Fibroblast of skin of left biceps (primary cell): ENCODE measurements around the gene MESP2.

Source experiments
- DNase-seq, 2 experiments: peaks; one replicate each; pipeline ENCODE4 v3.0.0-alpha.2; 2013; ENCODE audit warnings: low read depth in 2 of 2

MESP2 gene, protein sequence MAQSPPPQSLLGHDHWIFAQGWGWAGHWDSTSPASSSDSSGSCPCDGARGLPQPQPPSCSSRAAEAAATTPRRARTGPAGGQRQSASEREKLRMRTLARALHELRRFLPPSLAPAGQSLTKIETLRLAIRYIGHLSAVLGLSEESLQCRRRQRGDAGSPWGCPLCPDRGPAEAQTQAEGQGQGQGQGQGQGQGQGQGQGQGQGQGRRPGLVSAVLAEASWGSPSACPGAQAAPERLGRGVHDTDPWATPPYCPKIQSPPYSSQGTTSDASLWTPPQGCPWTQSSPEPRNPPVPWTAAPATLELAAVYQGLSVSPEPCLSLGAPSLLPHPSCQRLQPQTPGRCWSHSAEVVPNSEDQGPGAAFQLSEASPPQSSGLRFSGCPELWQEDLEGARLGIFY

DNA sequence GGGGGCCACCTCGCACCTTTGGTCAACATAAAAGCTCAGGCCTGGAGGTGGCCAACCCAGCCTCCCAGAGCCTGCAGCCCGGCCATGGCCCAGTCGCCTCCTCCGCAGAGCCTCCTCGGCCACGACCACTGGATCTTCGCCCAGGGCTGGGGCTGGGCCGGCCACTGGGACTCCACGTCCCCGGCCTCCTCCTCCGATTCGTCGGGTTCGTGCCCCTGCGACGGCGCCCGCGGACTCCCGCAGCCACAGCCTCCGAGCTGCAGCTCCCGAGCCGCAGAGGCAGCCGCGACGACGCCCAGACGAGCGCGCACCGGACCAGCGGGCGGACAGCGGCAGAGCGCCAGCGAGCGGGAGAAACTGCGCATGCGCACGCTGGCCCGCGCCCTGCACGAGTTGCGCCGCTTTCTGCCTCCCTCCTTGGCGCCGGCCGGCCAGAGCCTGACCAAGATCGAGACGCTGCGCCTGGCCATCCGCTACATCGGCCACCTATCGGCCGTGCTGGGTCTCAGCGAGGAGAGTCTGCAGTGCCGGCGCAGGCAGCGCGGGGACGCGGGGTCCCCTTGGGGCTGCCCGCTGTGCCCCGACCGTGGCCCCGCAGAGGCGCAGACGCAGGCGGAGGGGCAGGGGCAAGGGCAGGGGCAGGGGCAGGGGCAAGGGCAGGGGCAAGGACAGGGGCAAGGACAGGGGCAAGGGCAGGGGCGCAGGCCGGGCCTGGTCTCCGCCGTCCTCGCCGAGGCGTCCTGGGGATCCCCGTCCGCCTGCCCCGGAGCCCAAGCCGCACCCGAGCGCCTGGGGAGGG lies at the start of gene MESP2:
Gene MESP2, plus strand, starts transcription at position 59 of the 799 bp plus-strand sequence. Its CDS starts 26 bp downstream, at position 85.
- DNase-seq, result no peak

DNA sequence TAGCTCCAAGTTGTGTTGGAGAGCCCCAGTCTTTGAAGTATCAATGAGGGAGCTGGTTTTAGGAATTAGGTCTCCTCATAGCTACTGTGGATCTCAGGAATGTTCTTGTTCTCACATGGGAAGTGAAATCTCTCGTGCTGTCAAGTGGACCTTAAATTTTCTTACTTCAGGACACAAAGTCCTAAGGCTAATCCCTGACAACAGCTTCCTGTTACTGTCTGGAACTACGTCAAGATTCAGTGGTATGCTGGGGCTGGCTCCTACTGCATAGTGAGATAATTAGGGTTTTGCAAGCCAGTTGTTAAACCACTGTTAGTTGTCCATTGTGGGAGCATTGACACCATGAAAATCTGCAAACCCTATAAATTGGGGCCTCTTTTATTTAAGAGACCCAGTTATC lies 47.9 kb upstream of the MESP2 start:
- no peak for DNase-seq

DNA sequence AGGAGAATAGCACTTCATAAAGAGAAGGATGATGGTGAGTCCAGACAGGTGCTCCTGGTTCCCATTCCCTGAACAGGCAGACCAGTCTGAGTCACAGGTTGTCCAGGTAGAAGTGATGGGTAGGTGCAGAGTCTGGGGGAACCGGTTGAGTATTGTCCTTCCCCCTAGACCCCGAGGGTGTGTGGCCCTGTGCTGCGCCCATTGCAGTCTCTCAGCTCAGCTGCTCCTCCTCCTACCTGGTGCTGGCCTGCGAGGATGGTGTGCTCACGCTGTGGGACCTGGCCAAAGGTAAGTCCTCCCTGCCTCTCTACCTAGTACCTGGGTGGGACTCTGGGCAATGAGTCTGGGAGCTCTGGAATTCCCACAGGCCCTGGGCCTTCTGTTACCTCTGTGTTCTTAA lies 44.9 kb upstream of the MESP2 start:
- no peak for DNase-seq

DNA sequence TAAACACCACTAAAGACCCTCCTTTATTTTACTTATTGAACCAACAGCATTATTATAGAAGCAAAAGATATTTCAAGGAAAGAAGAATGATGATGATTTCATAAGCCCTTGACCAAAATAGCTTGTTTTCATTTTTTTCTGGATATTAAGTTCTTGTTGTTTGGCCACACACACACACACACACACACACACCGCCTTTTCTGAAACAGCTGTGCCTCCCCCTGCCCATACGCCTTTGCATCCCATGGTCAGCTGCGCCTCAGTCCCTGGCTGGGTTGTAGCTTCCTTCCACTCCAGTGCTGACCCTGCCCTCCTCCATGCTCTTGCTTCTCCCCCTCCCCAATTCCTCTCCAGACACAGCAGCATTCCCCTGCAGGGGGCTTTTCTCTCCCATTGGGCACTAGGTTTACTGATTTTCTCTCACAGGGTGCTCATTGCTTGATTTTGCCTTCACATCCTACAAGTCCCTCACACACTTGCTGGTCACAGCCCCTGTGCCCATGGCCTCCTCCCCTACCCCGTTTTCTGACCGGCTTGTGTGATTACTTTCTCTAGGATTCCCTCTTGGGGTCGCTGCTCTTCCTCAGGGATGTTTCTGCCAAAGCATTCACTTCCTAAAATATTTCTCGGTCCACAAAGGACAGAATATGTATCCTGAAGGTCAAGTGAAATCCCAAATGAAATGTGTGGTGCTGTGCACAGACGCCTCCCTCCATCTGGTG lies 43.5 kb upstream of the MESP2 start:
- DNase-seq, result no peak

DNA sequence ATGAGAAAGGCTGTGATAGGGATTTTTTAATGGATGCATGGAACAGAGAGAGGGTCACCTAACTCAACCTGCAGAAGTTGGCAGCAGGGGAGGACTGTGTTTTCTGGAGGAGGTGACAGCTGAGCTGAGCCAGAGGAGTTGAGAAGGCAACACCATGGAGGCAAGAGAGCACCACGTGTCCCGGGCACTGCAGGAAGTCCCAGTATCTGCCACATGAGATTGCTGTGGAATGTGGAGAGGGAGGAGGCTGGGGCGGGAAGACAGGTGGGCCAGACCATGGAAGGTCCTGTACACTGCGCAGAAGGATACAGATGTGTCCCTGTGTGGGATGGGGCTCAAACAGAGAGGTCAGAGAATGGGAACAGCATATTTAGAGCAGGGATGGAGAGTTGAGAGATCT lies 40.4 kb upstream of the MESP2 start:
- DNase-seq, result no peak

DNA sequence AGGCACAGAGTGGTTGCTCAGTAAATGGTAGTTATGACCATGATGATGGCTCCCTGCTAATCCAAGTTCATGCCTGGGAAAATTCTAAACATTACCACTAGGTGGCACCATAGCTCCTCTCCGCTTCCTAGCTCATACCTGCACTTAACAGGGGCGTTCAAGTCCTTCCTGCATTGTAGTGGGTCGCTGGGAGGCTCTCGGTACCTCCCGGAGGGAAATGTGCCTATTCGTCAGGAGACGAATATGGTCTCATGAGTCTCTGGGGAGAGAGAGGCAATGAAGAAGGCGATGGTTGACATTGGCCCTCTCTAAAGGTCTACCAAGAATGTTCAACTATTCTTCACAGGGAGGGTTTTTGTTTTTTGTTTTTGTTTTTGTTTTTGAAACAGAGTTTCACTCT lies 36.0 kb upstream of the MESP2 start:
- DNase-seq, result peak in 1 of 2 experiments; percentile 35

DNA sequence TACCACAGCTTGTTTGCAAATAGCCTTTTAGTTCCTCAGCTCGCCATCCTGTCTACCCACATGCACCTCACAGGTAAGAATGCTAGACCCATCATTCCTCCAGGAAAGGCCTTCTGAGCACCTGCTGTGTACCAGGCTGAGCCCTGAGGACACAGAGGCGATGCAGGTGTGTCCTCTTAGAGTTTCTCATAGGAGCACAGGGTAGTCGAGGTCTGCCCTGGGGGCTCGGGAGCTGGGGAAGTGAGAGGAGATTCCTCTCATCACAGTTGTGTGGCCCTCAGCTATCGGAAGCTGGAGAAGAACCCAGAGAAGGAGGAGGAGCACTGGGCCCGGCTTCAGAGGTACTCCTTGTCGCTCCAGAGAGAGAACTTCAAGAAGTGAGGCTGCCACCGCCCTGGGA lies 33.1 kb upstream of the MESP2 start:
- no peak for DNase-seq

DNA sequence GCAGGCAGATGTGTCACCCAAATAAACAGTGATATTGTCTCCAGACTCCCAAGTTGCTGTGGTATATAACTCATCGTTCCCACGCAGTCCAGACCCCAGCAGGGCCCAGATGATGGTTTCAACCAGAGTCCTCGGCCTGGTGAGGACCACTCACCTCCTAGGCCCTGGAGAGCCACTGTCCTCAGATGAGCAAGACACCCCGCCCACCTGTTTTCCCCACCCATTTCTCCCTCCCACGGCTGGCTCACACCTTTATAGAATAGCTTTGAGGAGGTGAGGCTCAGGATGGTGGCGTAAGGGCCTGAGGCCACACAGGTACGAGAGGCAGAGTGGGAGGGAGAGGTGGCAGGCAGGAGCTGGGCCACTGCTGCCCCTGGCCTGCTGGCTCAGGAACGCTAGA lies 32.5 kb upstream of the MESP2 start:
- DNase-seq, result no peak

DNA sequence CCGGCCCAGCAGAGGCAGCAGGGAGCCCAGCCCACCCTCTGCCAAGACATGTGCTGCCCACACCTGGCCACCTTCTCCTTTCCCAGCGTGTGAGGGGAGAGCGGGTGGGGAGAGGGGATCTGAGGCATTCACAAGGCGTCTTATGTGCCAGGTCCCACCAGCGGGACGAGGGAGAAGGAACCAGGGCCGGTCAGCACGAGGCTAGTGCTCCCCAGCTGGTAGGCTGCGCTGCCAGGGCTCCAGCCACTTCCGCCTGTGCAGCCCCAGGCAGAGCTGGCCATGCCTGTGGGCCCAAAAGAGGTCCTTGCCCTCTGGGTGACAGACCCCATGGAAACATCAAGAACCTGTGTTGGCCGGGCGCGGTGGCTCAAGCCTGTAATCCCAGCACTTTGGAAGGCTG lies 31.0 kb upstream of the MESP2 start:
- no peak for DNase-seq

DNA sequence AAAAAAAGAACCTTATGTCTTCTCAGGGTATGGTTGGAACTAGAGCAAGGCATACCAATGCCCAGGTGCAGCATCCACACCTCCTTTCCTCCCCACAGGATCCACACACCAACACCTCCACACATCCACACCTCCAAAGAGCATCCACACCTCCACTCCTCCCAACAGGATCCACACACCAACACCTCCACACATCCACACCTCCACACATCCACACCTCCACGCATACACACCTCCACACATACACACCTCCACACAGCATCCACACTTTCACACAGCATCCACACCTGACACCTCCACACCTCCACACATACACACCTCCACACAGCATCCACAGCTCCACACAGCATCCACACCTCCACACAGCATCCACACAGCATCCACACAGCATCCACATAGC lies 30.4 kb upstream of the MESP2 start:
- no peak for DNase-seq

DNA sequence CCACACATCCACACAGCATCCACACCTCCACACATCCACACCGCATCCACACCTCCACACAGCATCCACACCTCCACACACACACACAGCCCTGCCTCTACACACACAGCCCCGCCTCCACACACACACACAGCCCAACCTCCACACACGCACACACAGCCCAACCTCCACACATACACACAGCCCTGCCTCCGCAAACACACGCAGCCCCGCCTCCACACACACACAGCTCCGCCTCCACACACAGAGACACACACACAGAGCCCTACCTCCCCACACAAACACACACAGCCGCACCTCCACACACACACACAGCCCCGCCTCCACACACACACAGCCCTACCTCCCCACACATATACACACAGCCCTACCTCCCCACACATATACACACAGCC lies 29.7 kb upstream of the MESP2 start:
- DNase-seq, result no peak

DNA sequence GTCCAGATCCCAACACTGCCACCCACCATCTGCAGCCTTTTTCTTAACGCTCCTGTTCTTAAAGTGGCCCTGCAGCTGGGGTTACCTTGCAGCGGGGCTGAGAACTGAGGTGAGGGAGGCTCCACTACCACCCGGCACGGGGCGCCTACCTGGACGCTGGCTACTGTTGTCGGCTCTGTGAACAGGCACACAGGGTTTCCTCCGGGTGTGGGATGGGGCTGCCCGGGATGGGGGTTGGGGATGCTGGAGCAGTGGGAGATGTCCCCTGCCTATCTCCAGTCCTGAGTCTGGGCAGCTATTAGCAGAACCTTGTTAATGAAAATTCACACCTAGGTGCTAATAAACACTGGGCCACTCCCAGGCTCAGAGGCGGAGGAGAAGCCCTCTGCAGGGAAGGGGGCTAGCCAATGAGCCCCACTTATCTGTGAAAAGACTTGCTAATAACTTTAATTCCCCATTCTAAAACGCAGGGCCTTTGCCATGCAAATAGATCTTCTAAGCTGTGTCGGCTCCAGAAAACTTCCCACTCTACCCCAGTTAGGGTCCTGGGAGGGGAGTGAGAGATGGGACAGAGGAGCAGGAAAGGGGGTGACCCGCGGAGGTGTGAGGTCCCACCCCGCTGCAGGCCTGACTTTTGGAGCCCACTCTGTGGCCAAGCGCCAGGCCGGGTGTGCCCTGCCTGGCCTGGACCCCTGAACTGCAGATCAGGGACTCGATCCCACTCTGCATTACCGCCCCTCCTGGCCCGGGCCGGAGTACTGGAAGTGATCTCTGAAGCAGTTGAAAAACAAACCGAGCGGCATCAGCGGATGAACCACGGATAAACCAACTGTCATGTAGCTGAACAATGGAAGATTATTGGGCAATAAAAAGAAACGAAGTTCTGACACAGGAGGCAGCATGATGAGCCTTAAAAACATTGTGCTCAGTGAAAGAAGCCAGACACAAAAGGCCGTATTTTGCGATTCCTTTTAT lies 28.1 kb upstream of the MESP2 start:
- no peak for DNase-seq

DNA sequence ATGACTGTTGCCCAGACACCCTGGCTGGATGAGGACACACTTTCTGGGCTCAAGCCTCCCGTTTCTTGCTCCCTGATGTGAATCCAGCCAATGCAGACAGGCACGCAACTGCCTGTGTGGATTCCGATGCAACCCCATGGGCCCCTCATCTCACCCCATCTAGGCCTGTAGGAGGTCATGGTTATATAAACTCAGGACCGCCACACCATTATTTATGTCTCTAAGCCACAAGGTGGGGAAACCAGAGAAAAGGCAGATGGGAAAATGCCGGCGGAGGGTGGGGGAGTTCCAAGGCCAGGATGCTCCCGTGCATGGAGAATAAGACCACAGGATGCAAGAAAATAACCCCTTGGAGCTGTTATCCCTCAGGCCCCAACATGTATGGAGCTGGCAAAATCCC lies 27.1 kb upstream of the MESP2 start:
- DNase-seq, result no peak

DNA sequence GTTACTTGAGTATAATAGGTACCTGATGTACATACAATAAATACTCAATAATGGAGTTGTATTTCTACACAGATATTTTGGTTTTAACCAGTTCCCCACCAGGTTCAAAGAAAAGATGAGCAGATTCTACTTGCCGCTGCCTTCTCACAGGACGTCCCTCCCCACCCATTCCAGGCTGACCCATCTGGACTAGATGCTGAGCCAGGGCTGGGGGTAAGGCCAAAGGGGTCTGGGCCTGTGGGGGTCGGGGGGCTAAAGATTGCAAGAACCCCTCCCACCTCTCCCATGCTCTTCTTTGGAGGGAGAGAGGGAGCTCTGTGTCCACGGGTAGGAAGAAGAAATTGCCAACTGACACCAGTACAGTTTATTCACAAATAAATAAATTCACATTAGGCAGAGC lies 26.6 kb upstream of the MESP2 start:
- no peak for DNase-seq

DNA sequence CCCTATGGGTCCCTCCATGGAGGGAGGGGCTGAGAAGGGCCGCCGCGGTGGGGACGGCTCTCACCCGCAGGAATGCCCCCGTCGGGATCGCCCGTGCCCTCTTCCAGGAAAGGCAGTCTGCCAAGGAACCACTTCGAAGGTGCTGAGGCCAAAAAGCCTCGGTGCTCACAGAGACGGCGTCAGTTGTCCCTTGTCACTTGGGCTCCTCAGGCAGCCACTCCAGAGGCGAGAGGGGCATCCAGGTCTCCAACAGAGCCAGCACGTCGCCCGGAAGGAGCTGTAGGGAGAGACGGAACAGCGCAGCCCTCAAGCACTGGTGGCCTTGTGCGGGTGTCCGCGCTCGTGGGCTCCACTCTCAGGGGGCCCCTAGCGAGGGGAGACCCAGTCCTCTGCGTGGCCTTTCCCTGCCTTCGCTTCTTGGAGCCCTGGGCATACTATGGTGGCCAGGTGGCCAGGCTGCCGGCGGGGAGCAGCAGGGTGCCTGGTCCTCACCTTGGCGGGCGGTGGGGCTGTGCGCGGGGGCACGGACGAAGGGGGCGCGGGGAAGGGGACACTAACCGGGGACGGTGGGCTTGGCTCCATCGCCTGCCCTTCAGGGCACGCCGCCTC lies 26.1 kb upstream of the MESP2 start:
- DNase-seq, result no peak

DNA sequence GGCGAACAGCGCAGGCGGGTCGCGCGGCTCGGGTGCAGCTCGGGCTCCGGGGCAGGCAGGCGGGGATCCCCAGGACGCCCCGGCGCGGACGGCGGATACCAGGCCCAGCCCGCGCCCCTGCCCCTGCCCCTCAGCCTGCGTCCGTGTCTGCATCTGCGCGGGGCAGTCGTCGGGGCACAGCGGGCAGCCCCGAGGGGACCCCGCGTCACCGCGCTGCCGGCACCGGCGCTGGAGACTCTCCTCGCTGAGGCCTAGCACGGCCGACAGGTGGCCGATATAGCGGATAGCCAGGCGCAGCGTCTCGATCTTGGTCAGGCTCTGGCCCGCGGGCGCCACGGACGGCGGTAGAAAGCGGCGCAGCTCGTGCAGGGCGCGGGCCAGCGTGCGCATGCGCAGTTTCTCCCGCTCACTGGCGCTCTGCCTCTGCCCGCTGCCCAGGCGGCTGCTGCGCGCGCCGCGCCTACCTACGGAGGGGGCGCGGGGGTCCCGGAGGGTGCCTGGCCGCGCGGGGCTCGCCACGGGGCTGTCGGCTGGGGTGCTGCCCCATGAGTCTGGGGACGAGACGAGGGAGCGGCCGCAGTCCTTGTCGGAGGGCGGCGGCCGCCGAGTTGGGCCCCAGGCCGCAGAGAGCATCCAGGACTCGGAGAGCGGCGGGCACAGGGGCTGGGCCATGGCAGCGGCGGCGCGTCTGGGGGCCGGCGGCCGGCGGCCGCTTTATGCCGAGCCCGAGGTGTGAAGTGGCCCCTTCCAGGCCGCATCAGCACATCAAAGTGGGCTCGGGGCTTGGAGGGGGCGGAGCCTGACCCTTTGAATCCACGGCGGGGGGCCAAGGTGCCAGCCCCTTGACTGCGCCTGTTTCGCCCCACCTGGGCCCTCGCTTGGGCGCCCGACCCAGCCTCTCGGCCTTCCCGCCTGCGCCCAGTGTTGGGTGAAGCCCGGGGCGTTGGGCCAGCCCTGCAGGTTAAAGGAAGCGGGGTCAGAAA lies 25.3 kb upstream of the MESP2 start, which contains the start of gene MESP1:
Gene MESP1, minus strand, starts transcription at position 690 of the 983 bp plus-strand sequence. Its CDS starts 18 bp downstream, at position 672.
- peak; percentile 63 to 66 for DNase-seq

DNA sequence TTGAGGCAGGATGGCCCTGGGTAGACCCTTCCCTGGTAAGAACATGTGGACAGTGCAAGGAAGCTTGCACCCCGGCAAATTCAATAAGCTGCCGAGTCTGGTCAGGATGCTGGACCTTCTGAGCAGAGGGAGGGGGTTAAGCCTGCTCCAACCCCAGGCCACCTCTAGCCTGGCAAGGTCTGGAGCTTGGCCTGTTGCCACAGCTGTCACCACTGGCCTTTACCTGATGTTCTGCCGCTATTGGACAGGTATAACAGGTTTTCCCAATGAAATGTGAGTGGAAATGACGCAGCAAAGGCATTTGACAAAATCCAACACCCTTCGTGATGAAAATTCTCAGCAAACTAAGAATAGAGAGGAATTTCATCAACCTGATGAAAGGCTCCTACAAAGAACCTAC lies 24.4 kb upstream of the MESP2 start:
- no peak for DNase-seq

DNA sequence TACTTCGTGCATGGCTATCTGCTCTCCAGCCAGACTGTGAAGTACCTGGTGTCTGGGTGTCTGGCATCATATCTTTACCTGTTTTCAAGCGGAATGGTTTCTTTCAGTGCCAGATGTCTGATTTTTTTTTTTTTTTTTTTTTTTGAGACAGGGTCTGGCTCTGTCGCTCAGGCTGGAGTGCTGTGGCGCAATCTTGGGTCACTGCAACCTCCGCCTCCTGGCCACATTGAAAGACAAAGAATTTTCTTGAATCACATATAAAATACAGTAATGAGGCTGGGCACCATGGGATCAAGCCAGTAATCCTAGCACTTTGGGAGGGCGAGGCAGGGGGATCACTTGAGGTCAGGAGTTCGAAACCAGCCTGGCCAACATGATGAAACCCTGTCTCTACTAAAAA lies 22.3 kb upstream of the MESP2 start:
- DNase-seq, result no peak

DNA sequence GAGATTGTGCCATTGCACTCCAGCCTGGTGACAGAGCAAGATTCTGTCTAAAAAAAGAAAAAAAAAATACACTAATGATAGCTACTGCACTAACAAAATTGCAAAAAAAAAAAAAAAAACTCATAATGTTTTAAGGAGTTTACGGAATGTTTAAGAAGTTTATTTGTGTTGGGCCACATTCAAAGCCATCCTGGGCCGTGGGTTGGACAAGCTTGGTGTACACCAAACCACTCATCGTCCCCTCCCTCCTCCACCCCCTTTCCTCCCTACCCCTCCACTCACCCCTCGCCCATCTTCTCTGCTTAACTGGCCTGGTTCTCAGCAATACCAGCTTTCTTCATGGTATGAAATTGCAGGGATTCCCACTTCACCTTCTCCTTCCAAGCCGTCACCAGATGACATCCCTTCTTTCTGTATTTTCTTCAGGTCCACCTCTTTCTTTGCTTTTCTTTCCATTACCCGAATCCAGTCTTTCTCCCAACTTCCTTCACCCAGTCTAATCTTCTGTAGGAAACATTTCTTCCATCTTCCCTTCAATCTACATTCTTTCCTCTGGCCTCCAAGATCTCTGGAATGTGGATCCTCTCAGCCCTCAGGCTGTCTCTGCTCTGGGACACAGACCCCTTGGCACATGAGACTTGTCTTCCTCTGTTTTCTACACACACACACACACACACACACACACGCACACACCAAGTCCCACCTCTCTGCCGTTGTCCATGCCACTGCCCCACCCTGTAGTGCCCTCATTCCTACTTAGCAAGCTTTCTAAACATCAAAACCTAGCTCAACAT lies 21.6 kb upstream of the MESP2 start:
- no peak for DNase-seq
